Trophoblast cell (in vitro differentiated cells and primary cell): ENCODE measurements around the gene USP9X.

ENCODE experiments used
- DNase-seq, 2 donors: peaks; one replicate each; pipeline ENCODE4 v3.0.0-alpha.2; 2016
- H2AFZ ChIP-seq: 2 replicates; pipeline ENCODE4 v1.6.1; 2013; ENCODE audit warnings: low read length, moderate library complexity, mild to moderate bottlenecking; ENCODE audit not compliant: insufficient read depth, poor library complexity
- H2AK5ac ChIP-seq: 2 replicates; pipeline ENCODE4 v1.6.1; 2013; ENCODE audit warnings: mild to moderate bottlenecking, low read length
- H2BK120ac ChIP-seq: 2 replicates; pipeline ENCODE4 v1.6.1; 2013; ENCODE audit warnings: low read length, mild to moderate bottlenecking, moderate library complexity; ENCODE audit not compliant: insufficient read depth, poor library complexity
- H2BK12ac ChIP-seq: 2 replicates; pipeline ENCODE4 v1.6.1; 2013; ENCODE audit warnings: mild to moderate bottlenecking, low read length, moderate library complexity
- H2BK5ac ChIP-seq: 2 replicates; pipeline ENCODE4 v1.6.1; 2013; ENCODE audit warnings: low read length, low read depth, moderate library complexity, mild to moderate bottlenecking; ENCODE audit not compliant: poor library complexity
- H3K14ac ChIP-seq: 2 replicates; pipeline ENCODE4 v1.6.1; 2013; ENCODE audit warnings: mild to moderate bottlenecking, low read length
- H3K18ac ChIP-seq: 2 replicates; pipeline ENCODE4 v1.6.1; 2013; ENCODE audit warnings: mild to moderate bottlenecking, low read length
- H3K23ac ChIP-seq: 2 replicates; pipeline ENCODE4 v1.6.1; 2013; ENCODE audit warnings: low read length
- H3K27ac ChIP-seq: 2 replicates; pipeline ENCODE4 v1.5.1; 2013; ENCODE audit warnings: low read depth, mild to moderate bottlenecking, inconsistent platforms, low read length, moderate library complexity
- H3K27me3 ChIP-seq: 2 replicates; pipeline ENCODE4 v1.6.1; 2013; ENCODE audit warnings: inconsistent platforms, mild to moderate bottlenecking, low read length, moderate library complexity; ENCODE audit not compliant: insufficient read depth
- H3K36me3 ChIP-seq, 2 experiments: 1 replicate in 1 of 2; 2 replicates in 1 of 2; pipeline ENCODE4 v1.6.1; 2013; ENCODE audit warnings: low read length in 2 of 2, mild to moderate bottlenecking in 2 of 2, moderate library complexity in 1 of 2; ENCODE audit not compliant: insufficient read depth in 2 of 2, control insufficient read depth in 1 of 2
- H3K4ac ChIP-seq: 2 replicates; pipeline ENCODE4 v1.6.1; 2013; ENCODE audit warnings: low read depth, mild to moderate bottlenecking, low read length, moderate library complexity
- H3K4me1 ChIP-seq, 2 experiments: 1 replicate in 1 of 2; 2 replicates in 1 of 2; pipeline ENCODE4 v1.6.1; 2013; ENCODE audit warnings: low read length in 2 of 2, mild to moderate bottlenecking in 2 of 2, moderate library complexity in 1 of 2; ENCODE audit not compliant: insufficient read depth in 2 of 2, control insufficient read depth in 1 of 2
- H3K4me2 ChIP-seq: 2 replicates; pipeline ENCODE4 v1.6.1; 2013; ENCODE audit warnings: inconsistent platforms, mild to moderate bottlenecking, low read length, moderate library complexity
- H3K4me3 ChIP-seq: 2 replicates; pipeline ENCODE4 v1.5.1; 2013; ENCODE audit warnings: mild to moderate bottlenecking, low read depth, low read length, inconsistent platforms
- H3K79me1 ChIP-seq: one replicate; pipeline ENCODE4 v1.6.1; 2013; ENCODE audit warnings: low read length
- H3K79me2 ChIP-seq: 2 replicates; pipeline ENCODE4 v1.6.1; 2013; ENCODE audit warnings: low read length, mild to moderate bottlenecking; ENCODE audit not compliant: control insufficient read depth, insufficient read depth, poor library complexity
- H3K9ac ChIP-seq: 2 replicates; pipeline ENCODE4 v1.6.1; 2013; ENCODE audit warnings: mild to moderate bottlenecking, low read length
- H3K9me3 ChIP-seq: 2 replicates; pipeline ENCODE4 v1.6.1; 2013; ENCODE audit warnings: low read depth, mild to moderate bottlenecking, control low read depth, inconsistent platforms, low read length; ENCODE audit not compliant: insufficient read depth
- H4K12ac ChIP-seq: 2 replicates; pipeline ENCODE4 v1.6.1; 2013; ENCODE audit warnings: low read depth, mild to moderate bottlenecking, low read length, moderate library complexity
- H4K8ac ChIP-seq: 2 replicates; pipeline ENCODE4 v1.6.1; 2013; ENCODE audit warnings: low read depth, mild to moderate bottlenecking, low read length, moderate library complexity
- H4K91ac ChIP-seq: one replicate; pipeline ENCODE4 v1.6.1; 2013; ENCODE audit warnings: low read depth, mild to moderate bottlenecking, low read length, moderate library complexity
- WGBS: extraction: QIAGEN DNeasy Blood & Tissue Kit; methylation state at CpG from one replicate; pipeline ENCODE4 v1.1.7; 2013; ENCODE audit warnings: missing lambda C conversion rate; ENCODE audit not compliant: insufficient read length, insufficient coverage; ENCODE audit errors: extremely low coverage; 5-methylcytosine and 5-hydroxymethylcytosine counted together

Gene USP9X

GRCh38 chrX:41081821-41082220 is 3.4 kb upstream of the USP9X start:
- Histone ChIP-seq H3K79me1 (peaks cover 20% of the 10 kb centered on the region), H3K23ac (no peak overlapping the region), H3K27me3 (no peaks in the 10 kb centered on the region), H2BK5ac (no peak overlapping the region), H3K79me2 (peaks cover 19% of the 10 kb centered on the region), H3K4me3 (no peak overlapping the region), H4K8ac (no peak overlapping the region), H3K9ac (no peak overlapping the region), H3K4ac (no peak overlapping the region), H2AFZ (no peak overlapping the region), H2BK120ac (no peak overlapping the region), H3K14ac (no peak overlapping the region), H3K4me2 (no peak overlapping the region), H3K4me1 (no peaks in the 10 kb centered on the region), H3K36me3 (no peaks in the 10 kb centered on the region), H4K91ac (no peak overlapping the region), H2AK5ac (no peak overlapping the region), H3K9me3 (no peaks in the 10 kb centered on the region), H2BK12ac (no peak overlapping the region), H4K12ac (no peak overlapping the region), H3K18ac (no peak overlapping the region), H3K27ac (no peak overlapping the region)
- WGBS, result no CpG with 5 or more reads among the region's 2 CpGs
- no peak for DNase-seq

- WGBS, result no CpG with 5 or more reads among the region's 3 CpGs
- no peak overlapping the region for H3K23ac ChIP-seq
- H3K27ac ChIP-seq, result no peak overlapping the region
- H4K91ac ChIP-seq, result no peak overlapping the region
- H3K4me3 ChIP-seq, result no peak overlapping the region
- H2BK120ac ChIP-seq, result no peak overlapping the region
- H2BK12ac ChIP-seq, result no peak overlapping the region
- no peaks in the 10 kb centered on the region for H3K9me3 ChIP-seq
- H2AK5ac ChIP-seq, result no peak overlapping the region
- H3K14ac ChIP-seq, result no peak overlapping the region
- peaks cover 20% of the 10 kb centered on the region for H3K79me1 ChIP-seq
- H3K9ac ChIP-seq, result no peak overlapping the region
- no peaks in the 10 kb centered on the region for H3K36me3 ChIP-seq
- DNase-seq, result no peak
- H3K4me2 ChIP-seq, result no peak overlapping the region
- no peak overlapping the region for H2AFZ ChIP-seq
- peaks cover 19% of the 10 kb centered on the region for H3K79me2 ChIP-seq
- H3K27me3 ChIP-seq, result no peaks in the 10 kb centered on the region
- H3K18ac ChIP-seq, result no peak overlapping the region
- no peak overlapping the region for H2BK5ac ChIP-seq
- no peaks in the 10 kb centered on the region for H3K4me1 ChIP-seq
- no peak overlapping the region for H4K12ac ChIP-seq
- H4K8ac ChIP-seq, result no peak overlapping the region
- no peak overlapping the region for H3K4ac ChIP-seq
Observed at GRCh38 chrX:41082783-41083182, 2.5 kb upstream of the USP9X start.

- Histone ChIP-seq H4K8ac (peak overlapping the region; percentile 100), H2AFZ (peak overlapping the region; percentile 93), H3K36me3 (no peaks in the 10 kb centered on the region), H3K4ac (peak overlapping the region; percentile 97), H3K4me3 (peak overlapping the region; percentile 83), H3K27ac (peak overlapping the region; percentile 98), H3K9me3 (no peaks in the 10 kb centered on the region), H2BK120ac (peak overlapping the region; percentile 99), H3K9ac (peak overlapping the region; percentile 95), H2BK5ac (peak overlapping the region; percentile 100), H3K23ac (no peak overlapping the region), H3K14ac (peak overlapping the region; percentile 100), H3K4me2 (peak overlapping the region; percentile 82), H3K79me2 (peaks cover 19% of the 10 kb centered on the region), H2AK5ac (peak overlapping the region; percentile 91), H3K79me1 (peaks cover 20% of the 10 kb centered on the region), H3K4me1 (peaks cover 0 to 1% of the 10 kb centered on the region in 2 experiments), H4K12ac (peak overlapping the region; percentile 100), H2BK12ac (peak overlapping the region; percentile 49), H4K91ac (peak overlapping the region; percentile 100), H3K27me3 (no peaks in the 10 kb centered on the region), H3K18ac (peak overlapping the region; percentile 100)
- no CpG with 5 or more reads among the region's 58 CpGs for whole genome bisulfite sequencing
- DNase-seq, result peak; percentile 92 to 98
Observed at GRCh38 chrX:41084044-41084892, 977 bp upstream of the USP9X start.

- peak overlapping the region; percentile 88 for H3K27ac ChIP-seq
- H3K4me3 ChIP-seq, result peak overlapping the region; percentile 99
- H2BK5ac ChIP-seq, result peak overlapping the region; percentile 79
- no peak overlapping the region for H2AFZ ChIP-seq
- no CpG with 5 or more reads among the region's 39 CpGs for WGBS
- H3K9ac ChIP-seq, result peak overlapping the region; percentile 98
- H3K4me1 ChIP-seq, result peaks cover 0 to 1% of the 10 kb centered on the region in 2 experiments
- H3K36me3 ChIP-seq, result no peaks in the 10 kb centered on the region
- H3K23ac ChIP-seq, result no peak overlapping the region
- peaks cover 21% of the 10 kb centered on the region for H3K79me2 ChIP-seq
- DNase-seq, result peak; percentile 58 to 73
- no peaks in the 10 kb centered on the region for H3K9me3 ChIP-seq
- H3K4me2 ChIP-seq, result peak overlapping the region; percentile 60
- peaks cover 20% of the 10 kb centered on the region for H3K79me1 ChIP-seq
- peak overlapping the region; percentile 88 for H3K14ac ChIP-seq
- H4K91ac ChIP-seq, result peak overlapping the region; percentile 88
- H4K12ac ChIP-seq, result peak overlapping the region; percentile 85
- no peaks in the 10 kb centered on the region for H3K27me3 ChIP-seq
- peak overlapping the region; percentile 79 for H4K8ac ChIP-seq
- peak overlapping the region; percentile 91 for H3K18ac ChIP-seq
- H2BK12ac ChIP-seq, result no peak overlapping the region
- H2BK120ac ChIP-seq, result peak overlapping the region; percentile 95
- peak overlapping the region; percentile 98 for H3K4ac ChIP-seq
- H2AK5ac ChIP-seq, result peak overlapping the region; percentile 84
Observed at GRCh38 chrX:41085512-41085877, 250 bp downstream of the USP9X start.
